ELR (cell line): Measurements from ENCODE around the gene OLFM1.
"Not testable (repeated sequence)": the region's sequence is repeated elsewhere in the genome, so short reads cannot be mapped to it uniquely, and the experiment has no call there.

ENCODE experiments used
- DNase-seq: peaks from one replicate; pipeline ENCODE4 v3.0.0-alpha.2; 2015; ENCODE audit warnings: low read depth

The OLFM1 gene

DNA sequence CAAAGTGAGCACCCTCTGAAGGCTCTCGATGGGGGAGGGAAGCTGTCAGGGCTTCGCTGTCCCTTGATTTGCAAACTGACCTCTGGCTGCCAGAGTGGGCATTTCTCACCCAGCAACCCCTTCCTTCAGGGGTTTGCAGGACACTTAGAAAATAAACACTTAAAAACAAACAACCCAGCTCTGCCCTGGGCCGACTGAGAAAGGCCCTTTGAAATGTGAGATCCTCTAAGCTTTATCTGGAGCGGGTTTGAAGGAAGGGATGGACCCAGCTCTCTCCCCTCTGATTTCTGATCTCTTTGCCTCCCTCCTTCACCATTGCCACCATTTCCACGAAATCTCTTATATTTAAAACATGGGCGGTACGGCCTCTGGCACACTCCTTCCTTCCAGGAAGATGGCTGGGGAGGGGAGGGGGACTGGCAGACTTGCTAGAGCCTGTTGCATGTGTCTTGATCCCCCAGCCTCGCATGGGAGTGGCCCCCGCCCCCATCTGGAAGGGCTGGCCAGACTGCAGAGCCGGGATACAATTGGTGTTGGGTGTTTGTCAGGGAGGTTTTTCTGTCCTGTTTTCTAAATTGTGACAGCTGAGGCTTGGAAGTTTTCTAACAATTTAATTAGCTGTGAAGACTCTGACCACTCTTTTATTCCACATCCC is 20.2 kb downstream of the OLFM1 start:
- DNase-seq, result no peak

DNA sequence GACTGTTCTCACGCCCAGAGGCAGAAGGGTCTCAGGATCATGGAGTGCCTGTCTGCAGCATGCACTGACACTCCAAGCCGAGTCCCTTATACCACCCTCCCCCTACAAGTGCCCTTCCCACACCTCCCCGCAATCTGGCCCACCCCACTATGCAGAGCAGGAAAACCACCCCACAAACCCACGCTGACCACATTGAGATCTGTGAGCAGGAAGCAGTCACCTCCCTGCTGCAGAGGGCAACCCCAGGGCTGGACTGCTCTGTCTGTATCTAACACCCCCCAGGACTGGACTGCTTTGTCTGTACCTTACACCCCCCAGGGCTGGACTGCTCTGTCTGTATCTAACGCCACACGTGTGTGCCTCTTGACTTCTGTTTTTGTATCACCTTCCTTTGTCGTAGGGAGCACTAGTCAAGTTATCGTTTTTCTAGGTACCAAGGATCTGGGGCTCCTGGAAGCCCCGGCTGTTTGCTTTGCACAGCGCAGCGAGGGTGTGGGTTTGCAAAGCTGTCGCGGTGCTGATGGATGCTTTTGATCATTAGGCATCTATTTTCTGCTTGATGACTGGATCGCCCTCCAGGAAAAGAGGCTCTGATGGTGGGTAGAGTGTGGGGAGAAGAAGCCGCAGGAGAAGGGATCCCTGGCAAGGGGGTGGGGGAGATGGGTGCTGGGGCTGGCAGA is 21.5 kb downstream of the OLFM1 start:
- no peak for DNase-seq

DNA sequence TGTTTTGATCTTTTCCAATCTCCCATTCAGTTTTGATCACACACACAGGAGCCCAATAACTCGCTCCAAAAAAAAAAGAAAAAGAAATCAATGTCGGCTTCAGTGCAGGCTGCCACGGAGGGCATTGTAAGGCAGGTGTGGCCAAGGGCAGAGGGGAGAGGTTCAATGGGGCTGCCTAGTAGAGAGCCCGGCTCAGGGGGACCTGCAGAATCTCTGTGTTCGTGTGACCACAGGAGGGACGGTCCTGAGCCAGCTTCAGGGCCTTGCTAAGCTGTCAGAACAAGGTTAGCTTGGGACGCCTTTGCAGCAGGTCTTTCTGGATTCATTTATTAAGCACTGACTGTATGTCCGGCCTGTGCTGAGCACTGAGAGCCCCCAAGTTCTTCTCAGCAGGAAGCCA is 22.2 kb downstream of the OLFM1 start:
- no peak for DNase-seq

- DNase-seq, result no peak
Measured at GRCh38 chr9:135110416-135110815, 22.9 kb downstream of the OLFM1 start.

- DNase-seq, result not testable (repeated sequence)
Measured at GRCh38 chr9:135111600-135111999, 24.1 kb downstream of the OLFM1 start.

- no peak for DNase-seq
Measured at GRCh38 chr9:135116371-135116770, 28.9 kb downstream of the OLFM1 start.

GRCh38 chr9:135116881-135117280 is 29.4 kb downstream of the OLFM1 start:
- DNase-seq, result no peak

GRCh38 chr9:135117281-135117680 is 29.8 kb downstream of the OLFM1 start:
- no peak for DNase-seq

- no peak for DNase-seq
Measured at GRCh38 chr9:135119496-135120064, 32.1 kb downstream of the OLFM1 start.

DNA sequence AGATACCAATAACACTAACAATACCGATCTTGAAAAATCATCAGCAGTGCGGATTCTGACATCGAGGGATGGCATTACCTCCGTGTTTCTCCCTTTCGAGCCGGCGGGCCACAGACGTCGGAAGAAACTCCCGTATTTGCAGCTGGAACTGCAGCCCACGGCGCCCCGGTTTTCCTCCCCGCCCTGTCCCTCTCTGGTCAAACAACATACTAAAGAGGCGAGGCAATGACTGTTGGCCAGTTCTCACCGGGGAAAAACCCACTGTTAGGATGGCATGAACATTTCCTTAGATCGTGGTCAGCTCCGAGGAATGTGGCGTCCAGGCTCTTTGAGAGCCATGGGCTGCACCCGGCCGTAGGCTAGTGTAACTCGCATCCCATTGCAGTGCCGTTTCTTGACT is 32.8 kb downstream of the OLFM1 start:
- no peak for DNase-seq

GRCh38 chr9:135122316-135122715 is 34.8 kb downstream of the OLFM1 start:
- DNase-seq, result no peak

GRCh38 chr9:135123126-135123772 is 35.8 kb downstream of the OLFM1 start:
- no peak for DNase-seq

DNA sequence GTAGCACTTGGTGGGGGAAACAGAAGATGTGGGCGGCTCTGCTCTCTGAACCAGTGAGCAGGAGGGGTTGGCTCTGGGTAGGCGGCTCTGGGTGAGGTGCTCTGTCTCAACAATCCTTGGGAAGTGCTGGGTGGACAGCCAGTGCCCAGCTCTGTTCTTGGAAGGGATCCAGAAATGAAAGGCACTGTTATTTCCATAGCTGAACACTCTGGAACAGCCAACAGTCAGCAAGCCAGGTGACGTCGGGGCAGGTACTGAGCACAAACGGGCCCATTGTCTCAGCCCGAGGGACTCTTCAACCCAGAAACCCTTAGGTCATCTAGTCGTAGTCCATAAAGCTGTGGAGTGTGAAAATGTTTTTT is 36.3 kb downstream of the OLFM1 start:
- DNase-seq, result no peak

DNA sequence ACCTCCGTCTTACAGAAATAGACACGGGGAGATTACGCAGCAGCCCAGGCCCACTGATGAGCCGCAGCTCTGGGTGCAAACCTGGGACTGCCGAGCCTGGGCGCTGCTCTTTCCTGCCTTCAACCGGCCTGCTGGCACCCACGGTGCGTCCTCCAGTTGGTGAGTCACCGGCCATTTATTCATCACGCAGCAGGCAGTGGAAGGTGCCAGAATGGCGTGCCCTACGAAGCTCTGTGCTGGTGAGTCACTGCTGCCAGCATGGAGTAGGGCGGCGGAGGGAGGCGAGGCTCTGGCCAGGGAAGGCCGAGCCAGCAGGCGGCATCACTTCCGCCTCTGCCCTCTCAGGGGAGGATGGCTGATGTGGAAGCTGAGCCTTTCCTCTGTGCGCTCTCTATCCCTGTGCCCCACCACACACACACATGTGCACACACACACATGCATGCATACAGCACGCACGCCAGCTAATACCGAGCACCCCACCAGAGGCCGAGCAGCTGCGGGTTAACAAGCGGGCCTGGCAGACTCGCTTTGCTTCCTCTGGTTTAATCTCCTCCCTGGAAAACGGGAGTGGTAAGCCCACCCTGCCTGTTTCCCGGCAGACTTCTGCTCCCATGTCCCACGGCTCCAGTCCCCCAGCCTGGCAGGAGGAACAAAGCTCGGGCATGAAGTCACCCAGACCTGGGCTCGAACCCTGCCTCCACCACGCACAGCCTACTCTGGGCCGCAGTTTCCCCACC is 39.2 kb downstream of the OLFM1 start:
- DNase-seq, result peak; percentile 2

DNA sequence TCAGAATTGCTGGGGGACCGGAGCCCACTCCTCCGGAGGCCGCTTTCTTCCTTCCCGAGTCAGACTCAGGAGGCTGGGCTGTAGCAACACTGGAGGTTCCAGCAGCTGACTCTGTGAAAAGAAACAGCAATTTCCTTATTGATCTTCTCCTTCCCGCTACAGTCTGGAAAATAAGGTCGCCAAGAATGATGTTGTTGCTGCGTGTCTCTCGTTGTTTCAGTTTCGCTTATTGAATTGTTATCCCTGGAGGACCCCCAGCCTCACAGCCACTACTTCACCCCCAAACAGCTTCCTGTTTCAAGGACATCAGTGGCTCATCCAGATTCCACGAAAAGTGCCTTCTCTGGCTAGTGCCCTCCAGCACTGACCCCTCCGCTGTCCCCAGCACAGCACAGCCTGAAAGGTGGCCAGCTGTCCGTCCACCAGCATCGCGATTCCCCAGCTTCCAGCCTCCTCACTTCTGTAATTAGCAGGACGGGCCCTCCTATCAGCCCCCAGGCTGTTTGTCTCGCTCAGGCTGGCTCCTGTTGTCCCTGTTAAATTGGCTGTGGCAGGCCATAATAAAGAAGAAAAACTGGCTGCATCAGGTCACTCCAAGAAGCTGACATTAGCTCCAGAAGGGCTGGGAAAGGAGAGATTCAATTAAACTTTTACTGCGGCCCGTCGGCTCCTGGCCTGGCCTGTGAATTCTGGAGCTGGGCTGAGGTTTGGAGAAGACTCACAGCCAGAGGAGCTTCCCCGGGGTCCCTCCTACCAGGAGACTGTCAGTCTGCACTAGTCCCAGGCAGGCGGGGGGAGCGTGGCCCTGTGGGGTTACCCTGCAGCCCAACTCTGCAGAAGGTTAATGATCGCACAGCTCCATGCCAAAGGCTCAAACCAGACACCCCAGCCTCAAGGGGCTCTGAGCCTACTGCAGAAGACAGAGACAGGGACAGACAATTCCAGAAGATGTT is 40.5 kb downstream of the OLFM1 start:
- DNase-seq, result no peak

DNA sequence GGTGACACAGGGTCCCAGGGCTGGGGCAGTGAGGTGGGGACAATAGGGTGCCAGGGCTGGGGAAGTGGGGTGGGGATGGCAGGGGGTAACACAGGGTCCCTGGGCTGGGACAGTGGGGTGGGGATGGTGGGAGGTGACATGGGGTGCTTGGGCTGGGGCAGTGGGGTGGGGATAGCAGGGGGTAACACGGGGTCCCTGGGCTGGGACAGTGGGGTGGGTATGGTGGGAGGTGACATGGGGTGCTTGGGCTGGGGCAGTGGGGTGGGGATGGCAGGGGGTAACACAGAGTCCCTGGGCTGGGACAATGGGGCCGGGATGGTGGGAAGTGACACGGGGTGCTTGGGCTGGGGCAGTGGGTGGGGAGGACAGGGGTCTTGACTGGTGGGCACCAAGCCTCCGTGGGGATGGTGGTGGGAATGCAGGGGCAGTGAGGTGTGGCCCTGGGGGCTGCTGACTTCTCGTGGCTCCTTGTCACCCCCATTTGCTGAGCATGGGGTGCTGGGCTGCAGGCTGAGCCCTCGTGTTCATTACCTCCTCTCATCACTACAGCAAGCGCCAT is 41.7 kb downstream of the OLFM1 start:
- DNase-seq, result no peak

- no peak for DNase-seq
Measured at GRCh38 chr9:135130207-135130976, 42.9 kb downstream of the OLFM1 start.

DNA sequence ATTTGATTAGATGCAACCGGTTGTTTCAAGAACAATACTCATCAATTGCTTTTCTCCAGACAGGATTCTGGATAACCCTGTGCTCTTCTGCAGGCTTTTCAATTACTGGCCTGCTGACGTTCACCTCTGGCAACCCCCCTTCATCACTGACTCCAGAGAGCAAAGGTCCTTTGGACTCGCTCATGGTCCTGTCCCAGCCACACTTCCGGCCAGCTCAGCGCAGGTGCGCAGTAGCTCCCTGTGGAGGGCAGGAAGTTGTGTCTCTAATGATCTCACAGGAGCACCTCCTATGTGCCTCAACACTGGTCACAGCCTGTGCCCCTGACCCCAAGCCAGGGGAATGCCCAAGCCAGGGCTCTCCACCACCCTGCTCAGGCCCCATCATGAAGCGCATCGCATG is 44.0 kb downstream of the OLFM1 start:
- DNase-seq, result no peak

GRCh38 chr9:135132008-135132407 is 44.5 kb downstream of the OLFM1 start:
- no peak for DNase-seq
